CD4-positive, alpha-beta T cell treated with Interleukin-2 at 100 ng/mL for 4 hours (primary cell): ENCODE measurements around the gene SND1.
"Not testable (repeated sequence)": the region's sequence is repeated elsewhere in the genome, so short reads cannot be mapped to it uniquely, and the experiment has no call there.

Experiments
- DNase-seq: peaks from one replicate; pipeline ENCODE4 v3.0.0-alpha.2; 2020; ENCODE audit warnings: low spot score

Gene SND1

GRCh38 chr7:127652333-127653248 lies 597 bp downstream of the SND1 start:
- DNase-seq = no peak

DNA sequence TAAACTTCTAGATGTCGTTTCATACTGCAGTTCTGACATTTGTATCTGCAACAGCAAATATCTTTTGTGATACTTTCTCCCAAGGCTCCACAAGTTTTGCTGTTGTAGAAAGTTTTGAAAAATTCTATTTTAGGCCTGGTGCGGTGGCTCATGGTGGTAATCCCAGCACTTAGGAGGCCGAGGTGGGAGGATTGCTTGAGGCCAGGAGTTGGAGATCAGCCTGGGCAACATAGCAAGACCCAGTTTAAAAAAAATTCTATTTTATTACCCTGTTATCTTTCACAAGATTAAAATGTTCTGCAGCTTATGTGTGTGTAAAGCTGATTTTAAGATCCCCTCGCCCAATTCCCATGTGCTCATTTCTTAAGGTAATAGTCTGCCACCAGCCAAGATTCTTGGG lies 1.4 kb downstream of the SND1 start:
- DNase-seq = no peak

- no peak for DNase-seq
These were observed 2.7 kb downstream of the SND1 start for GRCh38 chr7:127654404-127655394.

GRCh38 chr7:127655720-127656119 lies 3.7 kb downstream of the SND1 start:
- DNase-seq = no peak

- DNase-seq = no peak
These were observed 5.5 kb downstream of the SND1 start for GRCh38 chr7:127657500-127657899.

DNA sequence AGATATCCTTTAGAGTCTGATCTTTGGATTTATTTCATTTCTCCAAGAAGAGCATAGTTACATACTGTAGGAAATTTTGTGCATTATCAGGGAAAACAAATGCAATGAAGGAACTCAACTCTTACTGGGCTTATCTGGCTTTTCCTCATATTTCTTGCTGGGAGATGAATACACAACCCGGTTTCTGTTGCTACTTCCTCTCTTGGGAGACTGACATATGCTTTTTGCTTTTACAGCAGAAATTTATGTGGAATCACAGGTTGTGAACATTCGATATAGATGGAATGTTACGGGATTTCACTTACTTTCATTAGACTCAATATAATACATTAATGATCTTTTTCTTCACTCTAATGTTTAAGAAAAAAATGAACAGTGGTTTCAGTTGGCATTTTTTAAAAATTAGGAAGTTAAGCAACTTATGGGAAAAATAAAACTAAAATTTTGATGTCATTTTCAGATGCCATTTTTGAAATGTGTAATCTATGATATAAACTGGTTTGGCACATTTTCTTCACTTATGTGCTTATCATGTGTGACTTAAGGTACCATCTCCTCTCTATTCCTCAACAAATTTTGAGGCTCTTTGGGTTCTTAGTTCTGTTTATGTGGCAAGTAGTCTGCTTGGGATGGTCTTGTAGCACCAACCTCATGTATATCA lies 7.1 kb downstream of the SND1 start:
- DNase-seq = no peak

- no peak for DNase-seq
These were observed 13.9 kb downstream of the SND1 start for GRCh38 chr7:127665922-127666321.

DNA sequence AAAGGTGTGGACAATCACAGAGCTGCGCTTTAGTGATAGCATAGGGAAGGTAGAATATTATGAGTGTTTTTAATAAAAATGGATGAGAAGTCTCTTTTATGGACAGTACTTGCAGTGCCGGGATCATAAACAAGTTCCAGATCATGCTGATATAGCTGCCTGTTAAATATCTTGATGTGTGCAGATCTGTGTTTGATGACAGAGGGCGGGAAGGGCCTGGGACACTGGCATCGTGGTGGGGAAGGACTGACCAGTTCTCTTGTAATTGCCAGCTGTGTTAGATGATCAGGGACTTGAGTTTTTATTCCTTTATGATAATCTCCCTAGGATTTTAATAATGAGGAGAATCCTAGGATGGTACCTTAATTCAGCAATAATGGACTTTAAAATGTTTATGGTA lies 14.6 kb downstream of the SND1 start:
- no peak for DNase-seq

DNA sequence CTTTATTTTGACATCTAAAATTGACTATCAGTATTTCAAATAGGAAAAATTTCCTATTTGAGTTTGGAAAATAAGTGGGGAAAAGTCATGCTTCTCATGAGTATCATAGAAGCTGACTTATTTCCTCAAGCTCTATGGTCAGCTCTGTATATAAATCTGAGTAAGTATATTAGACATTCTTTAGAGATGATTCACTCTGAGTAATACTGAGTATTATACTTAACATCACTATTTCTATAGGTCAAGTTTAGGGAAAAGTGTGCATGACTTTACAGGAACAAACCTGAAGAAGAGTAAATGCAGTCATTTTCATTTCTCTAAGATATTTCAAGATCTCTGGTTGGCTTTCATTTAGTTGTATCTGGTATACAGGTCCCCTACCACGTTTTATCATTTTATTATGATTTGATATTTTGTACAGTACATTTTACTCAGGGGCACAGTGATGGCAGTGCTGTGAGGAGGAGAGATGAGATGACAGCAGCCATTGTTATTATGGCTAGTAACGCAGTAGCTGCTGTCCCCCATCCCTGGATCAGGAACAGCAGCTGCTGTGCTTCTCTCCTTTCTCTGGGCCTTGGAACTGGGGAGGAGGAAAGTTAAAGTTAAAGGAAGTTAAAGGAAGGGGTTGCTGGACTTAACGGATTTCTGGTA lies 15.2 kb downstream of the SND1 start:
- DNase-seq = no peak

DNA sequence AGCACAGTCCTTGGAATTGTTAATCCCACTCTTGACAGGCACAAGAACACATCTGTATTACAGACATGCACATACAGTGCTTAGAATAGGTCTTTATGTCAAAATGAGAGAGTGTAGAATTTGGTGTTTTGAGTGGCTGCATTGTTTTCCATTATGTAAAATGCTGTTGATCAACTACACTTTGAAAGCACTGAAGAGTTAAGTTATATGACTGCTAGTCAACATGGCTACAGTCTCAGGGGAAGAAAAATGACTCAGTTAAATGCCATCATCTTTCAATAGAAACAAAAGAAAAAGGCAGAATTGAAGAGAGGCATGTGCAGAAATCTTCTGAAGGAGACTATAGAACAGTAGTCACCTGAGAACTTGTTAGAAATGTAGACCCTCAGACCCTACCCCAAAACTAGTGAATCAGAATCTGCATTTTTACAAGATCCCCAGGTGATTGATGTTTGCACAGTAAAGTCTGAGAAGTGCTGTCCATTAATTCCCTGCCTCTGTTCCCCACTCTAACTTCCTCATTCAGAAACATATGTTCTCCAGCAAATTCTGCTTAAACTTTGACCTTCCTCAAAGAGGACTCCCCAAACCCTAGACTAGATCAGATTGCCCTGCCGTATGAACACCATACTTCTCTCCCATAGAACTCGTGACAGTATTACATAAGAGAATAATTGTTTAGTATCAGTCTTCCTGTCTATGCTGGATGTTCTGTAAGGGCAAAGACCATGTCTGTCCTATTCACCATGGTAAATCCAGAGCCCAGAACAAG lies 16.0 kb downstream of the SND1 start:
- DNase-seq = no peak

GRCh38 chr7:127671341-127671740 lies 19.3 kb downstream of the SND1 start:
- DNase-seq = no peak

- no peak for DNase-seq
These were observed 21.9 kb downstream of the SND1 start for GRCh38 chr7:127673902-127674301.

DNA sequence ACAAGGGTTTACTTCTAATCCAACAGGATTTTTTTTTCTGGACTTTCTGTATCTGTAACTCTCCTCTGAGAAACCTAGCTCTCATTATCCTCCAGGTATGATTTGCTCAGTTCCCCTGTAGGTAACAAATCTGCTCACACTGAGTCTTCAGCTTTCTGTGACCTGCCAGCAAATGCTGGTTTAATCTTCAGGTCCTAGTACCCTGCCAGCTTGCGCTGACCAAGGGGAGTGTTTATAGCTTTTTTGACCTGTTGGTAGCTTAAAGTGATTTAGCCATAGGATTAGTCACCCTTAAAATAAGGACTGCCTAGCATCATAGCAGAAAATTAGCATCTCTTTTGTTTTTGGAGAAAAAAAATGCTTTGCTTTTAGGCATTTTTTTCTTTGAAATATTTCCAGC lies 22.4 kb downstream of the SND1 start:
- DNase-seq = no peak

GRCh38 chr7:127674923-127675322 lies 22.9 kb downstream of the SND1 start:
- not testable (repeated sequence) for DNase-seq

DNA sequence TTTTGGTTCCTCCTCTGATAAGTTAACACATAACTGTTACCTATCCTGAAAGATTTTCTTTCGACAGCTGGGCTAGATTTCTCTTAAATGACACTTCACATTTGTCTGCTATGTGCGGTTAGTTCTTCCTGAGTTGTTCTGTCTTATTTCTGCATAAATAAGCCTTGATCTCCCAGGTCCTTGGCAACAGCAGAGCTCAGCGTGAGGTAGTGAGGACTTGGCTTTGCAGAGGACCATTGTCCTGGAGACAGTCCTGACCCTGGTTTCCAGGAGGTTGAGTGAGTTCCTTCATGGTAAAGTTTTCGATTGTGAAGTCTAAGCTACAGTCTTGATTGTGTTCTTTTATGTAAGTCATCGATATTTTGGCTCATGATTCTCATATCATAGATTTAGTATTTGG lies 23.7 kb downstream of the SND1 start:
- no peak for DNase-seq

DNA sequence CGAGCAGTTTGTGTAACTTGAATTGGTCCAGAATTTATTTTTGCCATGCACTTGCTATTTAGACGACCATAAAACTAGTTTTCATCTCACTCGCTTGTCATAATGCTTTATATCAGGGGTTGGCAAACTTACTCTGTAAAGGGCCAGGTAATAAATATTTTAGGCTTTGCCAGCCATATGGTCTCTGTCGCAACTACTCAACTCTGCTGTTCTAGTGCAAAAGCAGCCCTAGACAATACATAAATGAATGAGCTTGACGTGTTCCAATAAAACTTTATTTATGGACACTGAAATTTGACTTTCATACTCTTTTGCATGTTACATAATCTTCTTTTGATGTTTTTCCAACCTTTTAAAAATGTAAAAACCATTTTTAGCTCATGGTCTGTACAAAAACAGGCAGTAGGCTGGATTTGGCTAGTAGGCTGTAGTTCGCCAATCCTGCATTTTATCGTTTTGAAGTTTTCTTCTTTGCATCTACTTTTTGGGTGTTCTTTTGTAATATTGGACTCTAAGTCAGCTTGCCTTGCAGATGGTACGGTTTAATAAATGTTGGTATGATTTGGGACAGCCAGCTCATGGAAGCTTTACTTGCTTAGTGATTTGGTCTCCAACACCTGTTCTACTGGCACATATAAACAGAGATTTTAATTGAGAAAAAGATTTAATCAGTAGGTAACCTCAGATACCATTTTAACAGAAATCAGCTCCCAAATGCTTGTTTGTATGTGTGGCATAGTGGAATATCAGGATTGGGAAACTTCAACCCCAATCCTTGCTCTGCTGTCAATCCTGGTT lies 25.6 kb downstream of the SND1 start:
- DNase-seq = no peak

GRCh38 chr7:127678337-127678736 lies 26.3 kb downstream of the SND1 start:
- DNase-seq = no peak

DNA sequence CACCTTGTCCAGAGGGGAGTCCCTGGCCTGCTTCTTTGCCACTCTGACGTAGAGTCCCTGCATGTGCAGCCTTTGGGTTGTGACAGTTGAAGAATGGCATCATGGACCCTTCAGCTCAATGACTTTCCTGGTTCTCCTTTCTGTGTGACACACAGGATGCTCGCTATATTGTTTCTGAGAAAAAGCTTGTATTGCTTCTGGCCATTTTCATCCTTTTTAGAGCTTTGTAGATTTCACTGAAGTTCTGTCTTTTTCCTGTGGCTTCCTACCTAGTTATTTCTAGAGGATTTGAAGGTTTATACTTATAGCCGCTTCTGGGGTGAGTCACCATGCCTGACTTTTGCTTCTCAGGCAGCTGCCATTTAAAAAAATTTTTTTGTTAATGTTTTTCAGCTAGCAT lies 27.0 kb downstream of the SND1 start:
- DNase-seq = no peak

- no peak for DNase-seq
These were observed 29.0 kb downstream of the SND1 start for GRCh38 chr7:127680983-127681382.

DNA sequence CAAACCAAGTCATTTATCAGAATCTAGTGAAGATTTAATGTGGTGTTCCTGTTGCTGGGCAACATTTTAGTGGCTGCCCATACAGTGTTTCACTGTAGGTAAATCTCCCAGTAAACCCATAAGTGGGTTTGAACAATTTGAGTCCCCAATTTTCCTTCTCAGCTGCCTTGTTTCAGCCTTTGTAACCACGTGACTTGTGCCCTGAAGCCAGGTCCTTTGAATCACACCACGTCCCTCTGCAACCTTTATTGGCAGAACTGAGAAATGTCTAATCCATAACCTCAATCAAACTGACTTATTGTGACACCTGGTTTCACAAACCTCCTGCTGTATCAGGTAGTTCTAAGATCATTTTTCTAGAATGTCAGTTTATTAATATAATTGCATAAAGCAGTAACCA lies 30.1 kb downstream of the SND1 start:
- DNase-seq = no peak
